ENCODE results near the gene ZDHHC7.

DNA sequence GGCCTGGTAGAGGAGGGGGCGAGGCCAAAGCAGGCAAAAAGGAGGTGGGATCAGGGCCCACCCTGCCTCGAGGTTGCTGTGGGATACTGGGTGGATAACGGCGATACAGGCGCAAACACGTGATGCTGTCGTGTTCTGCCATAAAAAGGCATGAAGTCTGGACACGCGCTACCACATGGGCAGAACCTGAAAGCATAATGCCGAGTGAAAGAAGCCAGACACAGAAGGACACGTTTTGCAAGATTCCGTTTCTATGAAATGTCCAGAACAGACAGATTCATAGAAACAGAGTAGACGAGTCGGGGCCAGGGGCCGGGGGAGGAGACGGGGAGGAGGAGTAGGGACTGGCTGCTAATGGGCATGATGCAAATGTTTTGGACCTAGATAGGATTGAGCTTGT, 43.5 kb downstream of the ZDHHC7 start:
- no peak for TF ChIP-seq POLR2A (IDR thresholded peaks at IDR 0.05)
- TF ChIP-seq, protein P1, sequence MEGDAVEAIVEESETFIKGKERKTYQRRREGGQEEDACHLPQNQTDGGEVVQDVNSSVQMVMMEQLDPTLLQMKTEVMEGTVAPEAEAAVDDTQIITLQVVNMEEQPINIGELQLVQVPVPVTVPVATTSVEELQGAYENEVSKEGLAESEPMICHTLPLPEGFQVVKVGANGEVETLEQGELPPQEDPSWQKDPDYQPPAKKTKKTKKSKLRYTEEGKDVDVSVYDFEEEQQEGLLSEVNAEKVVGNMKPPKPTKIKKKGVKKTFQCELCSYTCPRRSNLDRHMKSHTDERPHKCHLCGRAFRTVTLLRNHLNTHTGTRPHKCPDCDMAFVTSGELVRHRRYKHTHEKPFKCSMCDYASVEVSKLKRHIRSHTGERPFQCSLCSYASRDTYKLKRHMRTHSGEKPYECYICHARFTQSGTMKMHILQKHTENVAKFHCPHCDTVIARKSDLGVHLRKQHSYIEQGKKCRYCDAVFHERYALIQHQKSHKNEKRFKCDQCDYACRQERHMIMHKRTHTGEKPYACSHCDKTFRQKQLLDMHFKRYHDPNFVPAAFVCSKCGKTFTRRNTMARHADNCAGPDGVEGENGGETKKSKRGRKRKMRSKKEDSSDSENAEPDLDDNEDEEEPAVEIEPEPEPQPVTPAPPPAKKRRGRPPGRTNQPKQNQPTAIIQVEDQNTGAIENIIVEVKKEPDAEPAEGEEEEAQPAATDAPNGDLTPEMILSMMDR (IDR thresholded peaks at IDR 0.05), result no peak
- TF ChIP-seq POLR2AphosphoS5 (IDR thresholded peaks at IDR 0.05), result no peak
